Measurements from ENCODE around the gene ELN. TPM values are rescaled to one million over a fixed set of nuclear protein-coding genes. Genes with fewer than 3 reads are reported as not detected.

ELN gene
- total RNA-seq, 1 donor from 2014 or later = not detected

DNA sequence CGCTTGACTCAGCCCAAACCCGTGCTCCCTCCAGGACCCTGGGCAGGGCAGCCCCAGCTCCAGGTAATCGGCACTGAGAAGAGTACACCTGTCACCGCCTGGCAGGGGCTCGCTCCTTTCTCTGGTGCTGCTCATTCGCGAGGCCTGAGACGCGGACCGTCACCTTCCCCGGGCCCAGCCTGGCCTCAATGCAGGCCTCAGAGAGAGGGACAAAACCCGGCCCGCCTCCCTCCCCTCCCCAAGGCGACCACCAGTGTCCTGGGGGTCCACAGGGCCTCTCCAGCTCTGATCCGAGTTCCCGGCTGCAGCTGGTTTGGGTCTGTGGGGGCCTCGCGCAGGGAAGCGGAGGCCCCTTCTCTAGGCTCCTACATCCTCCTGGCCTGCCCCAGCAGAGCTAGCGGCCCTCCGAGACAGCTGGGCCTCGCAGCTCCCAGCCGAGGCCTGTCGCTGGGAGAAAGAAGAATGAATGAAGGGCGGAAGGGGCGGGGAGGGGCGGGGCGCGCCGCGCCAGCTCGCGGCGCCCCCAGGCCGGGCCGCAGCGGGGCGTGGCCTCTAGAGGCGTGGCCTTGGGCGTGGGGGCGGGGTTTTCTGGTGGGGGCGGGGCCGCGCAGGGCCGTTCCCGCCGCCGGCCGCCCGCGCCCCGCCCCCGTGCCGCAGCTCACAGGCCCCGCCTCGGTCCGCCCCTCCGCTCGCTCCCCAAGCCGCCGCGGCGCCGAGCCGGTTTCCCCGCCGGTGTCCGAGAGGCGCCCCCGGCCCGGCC, 55.3 kb downstream of the ELN start, which contains the start of gene LIMK1:
LIMK1 (plus strand) TSS at position 688 of the 760 bp plus-strand sequence. CDS start 187 bp downstream, outside the sequence.
- Mint-ChIP-seq H3K36me3 (ENCODE audit: low read depth) (peaks cover 5% of the 10 kb centered on the region), H3K4me1 (peaks cover 17% of the 10 kb centered on the region), H3K4me3 (peak within 1 kb of the TSS; percentile 87), H3K27me3 (no peaks in the 10 kb centered on the region), H3K27ac (peak within 1 kb of the TSS; percentile 89), H3K9me3 (no peaks in the 10 kb centered on the region)
- intact Hi-C loops (cut with micrococcal nuclease) = loop anchor here (1.0 to 5.0 kb wide), 5 partner anchors 11 to 369 kb away; partner anchors contain the start of genes EIF4H, GTF2IRD1 and RFC2
- DNase-seq = peak; percentile 96

DNA sequence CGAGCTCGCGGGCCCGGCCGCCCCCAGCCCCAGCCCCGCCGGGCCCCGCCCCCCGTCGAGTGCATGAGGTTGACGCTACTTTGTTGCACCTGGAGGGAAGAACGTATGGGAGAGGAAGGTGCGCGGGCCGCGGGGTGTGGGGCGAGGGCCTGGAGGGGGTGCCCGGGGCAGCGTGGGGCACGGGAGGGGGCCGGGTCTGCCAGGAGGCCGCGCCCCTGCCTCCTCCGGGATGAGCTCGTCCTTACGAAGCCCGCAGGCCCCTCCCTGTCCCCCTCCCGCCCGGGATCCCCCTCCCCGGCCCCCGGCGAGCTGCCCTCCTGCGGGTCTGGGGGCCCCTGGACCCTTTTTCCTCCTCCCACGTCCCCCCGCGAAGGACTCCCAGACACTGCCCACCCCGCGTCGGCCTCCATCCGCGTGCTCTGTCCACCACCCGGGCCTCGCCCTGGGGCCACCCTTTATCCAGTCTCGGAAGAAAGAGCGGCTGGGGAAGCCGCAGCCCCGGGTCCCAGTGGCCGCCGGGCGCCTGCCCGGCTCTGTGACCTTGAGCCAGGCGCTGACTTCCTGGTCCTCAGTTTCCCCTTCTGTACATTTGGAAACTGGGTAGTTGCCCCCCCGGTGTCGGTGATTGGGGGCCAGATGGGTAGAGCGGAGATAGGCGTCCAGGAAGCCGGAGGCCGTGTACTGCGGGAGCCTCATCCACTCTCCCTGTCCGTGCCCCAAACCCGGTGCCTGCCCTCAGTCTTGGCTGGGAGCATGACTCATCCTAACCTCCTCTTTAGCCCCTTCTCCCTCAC, 56.2 kb downstream of the ELN start:
- peak; percentile 71 for DNase-seq
- H3K27me3 Mint-ChIP-seq = no peaks in the 10 kb centered on the region

DNA sequence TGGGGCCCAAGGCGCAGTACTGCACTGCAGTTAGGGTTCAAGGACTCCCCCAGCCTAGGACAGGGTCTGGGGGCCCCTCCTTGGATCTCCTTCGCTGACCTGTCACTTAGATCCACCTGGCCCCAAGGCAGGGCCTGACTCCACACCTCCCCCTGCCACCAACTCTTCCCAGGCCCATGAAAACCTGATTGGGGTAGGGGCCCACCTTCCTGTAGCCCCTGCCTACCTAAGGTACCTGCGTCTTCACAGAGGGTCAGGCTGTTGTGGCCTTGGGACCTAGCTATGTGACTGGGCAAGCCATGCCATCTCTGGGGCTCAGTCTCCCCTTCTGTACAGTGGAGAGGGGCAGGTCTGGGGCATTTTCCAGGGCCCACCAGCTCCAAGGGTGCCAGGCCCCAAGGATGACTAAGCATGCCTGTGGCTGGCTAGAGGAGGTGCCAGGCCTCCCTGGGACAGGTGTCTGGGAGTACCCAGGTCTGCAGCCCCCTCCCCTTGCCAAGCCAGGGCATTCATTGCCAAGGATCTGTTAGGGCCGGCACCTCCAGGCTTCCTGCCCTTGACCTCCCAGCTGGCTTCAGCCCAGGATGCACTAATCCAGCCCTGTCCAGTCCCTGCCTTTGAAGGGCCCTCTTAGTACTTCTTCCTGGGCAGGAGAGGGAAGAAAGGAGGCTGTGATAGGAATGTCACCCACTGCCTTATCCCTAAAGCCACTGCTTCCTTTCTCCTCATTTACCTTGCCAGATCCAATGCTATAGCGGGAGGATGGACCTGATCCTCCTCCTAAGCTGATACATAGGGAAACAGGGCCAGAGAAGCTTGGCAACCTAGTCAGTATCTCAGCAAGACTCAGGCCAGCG, 57.0 kb downstream of the ELN start:
- peaks cover 8% of the 10 kb centered on the region for H3K36me3 Mint-ChIP-seq (ENCODE audit: low read depth)
- H3K4me1 Mint-ChIP-seq = peaks cover 17% of the 10 kb centered on the region
- peak overlapping the region; percentile 89 for H3K27ac Mint-ChIP-seq
- DNase-seq = no peak
- H3K4me3 Mint-ChIP-seq = peak overlapping the region; percentile 87
- intact Hi-C loops (cut with micrococcal nuclease) = loop anchor here (5.0 kb wide), 1 partner anchor 367 kb away; the partner anchor contains the start of gene GTF2IRD1
- H3K9me3 Mint-ChIP-seq = no peaks in the 10 kb centered on the region
- H3K27me3 Mint-ChIP-seq = no peaks in the 10 kb centered on the region

More for the DNA sequence above, 56.2 kb downstream of the ELN start:
- no peaks in the 10 kb centered on the region for H3K9me3 Mint-ChIP-seq
- peak overlapping the region; percentile 87 for H3K4me3 Mint-ChIP-seq
- H3K4me1 Mint-ChIP-seq = peaks cover 17% of the 10 kb centered on the region
- peaks cover 8% of the 10 kb centered on the region for H3K36me3 Mint-ChIP-seq (ENCODE audit: low read depth)
- intact Hi-C loops (cut with micrococcal nuclease) = loop anchor here (1.0 to 5.0 kb wide), 5 partner anchors 10 to 368 kb away; partner anchors contain the start of genes EIF4H, GTF2IRD1 and RFC2
- H3K27ac Mint-ChIP-seq = peak overlapping the region; percentile 89

GRCh38 chr7:74087791-74088453, 59.9 kb downstream of the ELN start:
- Mint-ChIP-seq H3K27ac (no peak overlapping the region), H3K4me3 (no peak overlapping the region), H3K9me3 (no peaks in the 10 kb centered on the region), H3K4me1 (peaks cover 20% of the 10 kb centered on the region), H3K36me3 (ENCODE audit: low read depth) (peaks cover 8% of the 10 kb centered on the region), H3K27me3 (no peaks in the 10 kb centered on the region)
- no peak for DNase-seq
- intact Hi-C loops (cut with micrococcal nuclease) = no loop called here

DNA sequence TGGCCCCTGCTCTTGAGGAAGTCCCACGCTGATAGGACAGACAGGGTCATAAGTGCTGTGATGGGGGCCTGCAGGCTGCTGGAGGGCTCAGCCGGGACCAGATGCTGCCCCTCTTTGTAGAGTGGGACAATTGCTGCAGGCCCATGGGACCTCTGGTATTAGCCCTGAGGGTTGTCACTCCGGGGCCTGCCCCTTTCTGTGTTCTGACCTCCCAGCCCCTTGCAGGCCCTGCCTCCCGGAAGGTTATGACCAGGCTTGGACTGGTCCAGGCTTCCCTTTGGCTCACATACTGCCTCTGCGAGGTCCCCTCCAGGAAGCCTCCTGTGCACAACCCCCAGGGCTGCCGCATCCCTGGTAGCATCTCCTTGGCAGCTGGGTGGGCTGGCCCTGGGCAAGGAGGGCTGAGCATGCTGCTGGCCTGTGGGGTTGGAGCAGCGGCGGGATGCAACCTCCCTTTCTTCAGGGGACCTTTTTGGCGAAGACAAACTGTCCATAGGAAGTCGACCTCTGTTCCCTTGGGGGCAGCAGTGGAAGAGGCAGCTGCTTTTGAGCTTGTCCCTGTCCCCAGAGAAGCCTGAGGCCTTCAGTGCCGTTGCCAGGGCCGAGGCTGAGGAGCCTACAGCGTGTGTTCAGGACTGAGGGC, 64.5 kb downstream of the ELN start:
- Mint-ChIP-seq H3K36me3 (ENCODE audit: low read depth) (peaks cover 5% of the 10 kb centered on the region), H3K4me1 (peaks cover 21% of the 10 kb centered on the region), H3K27me3 (no peaks in the 10 kb centered on the region), H3K27ac (no peak overlapping the region), H3K4me3 (no peak overlapping the region), H3K9me3 (no peaks in the 10 kb centered on the region)
- no peak for DNase-seq
- intact Hi-C loops (cut with micrococcal nuclease) = no loop called here

GRCh38 chr7:74092964-74093471, 65.0 kb downstream of the ELN start:
- Mint-ChIP-seq H3K9me3 (no peaks in the 10 kb centered on the region), H3K4me1 (peaks cover 25% of the 10 kb centered on the region), H3K4me3 (no peak overlapping the region), H3K36me3 (ENCODE audit: low read depth) (peaks cover 11% of the 10 kb centered on the region), H3K27me3 (no peaks in the 10 kb centered on the region), H3K27ac (no peak overlapping the region)
- DNase-seq = no peak
- intact Hi-C loops (cut with micrococcal nuclease) = no loop called here

GRCh38 chr7:74093671-74094223, 65.8 kb downstream of the ELN start:
- DNase-seq = no peak
- Mint-ChIP-seq H3K27ac (peak overlapping the region; percentile 97), H3K4me3 (peak overlapping the region; percentile 87), H3K4me1 (peaks cover 25% of the 10 kb centered on the region), H3K9me3 (no peaks in the 10 kb centered on the region), H3K36me3 (ENCODE audit: low read depth) (peaks cover 15% of the 10 kb centered on the region), H3K27me3 (no peaks in the 10 kb centered on the region)
- intact Hi-C loops (cut with micrococcal nuclease) = loop anchor here (1.0 kb wide), 2 partner anchors 10 to 81 kb away; partner anchors contain the start of genes EIF4H and LIMK1

- intact Hi-C loops (cut with micrococcal nuclease) = loop anchor here (1.0 kb wide), 2 partner anchors 11 to 80 kb away; partner anchors contain the start of genes EIF4H and LIMK1
- Mint-ChIP-seq H3K27me3 (no peaks in the 10 kb centered on the region), H3K36me3 (ENCODE audit: low read depth) (peaks cover 13% of the 10 kb centered on the region), H3K9me3 (no peaks in the 10 kb centered on the region), H3K4me1 (peaks cover 25% of the 10 kb centered on the region), H3K27ac (peak overlapping the region; percentile 97), H3K4me3 (peak overlapping the region; percentile 87)
- DNase-seq = peak; percentile 91
Measured at GRCh38 chr7:74094224-74095101, 66.5 kb downstream of the ELN start.

DNA sequence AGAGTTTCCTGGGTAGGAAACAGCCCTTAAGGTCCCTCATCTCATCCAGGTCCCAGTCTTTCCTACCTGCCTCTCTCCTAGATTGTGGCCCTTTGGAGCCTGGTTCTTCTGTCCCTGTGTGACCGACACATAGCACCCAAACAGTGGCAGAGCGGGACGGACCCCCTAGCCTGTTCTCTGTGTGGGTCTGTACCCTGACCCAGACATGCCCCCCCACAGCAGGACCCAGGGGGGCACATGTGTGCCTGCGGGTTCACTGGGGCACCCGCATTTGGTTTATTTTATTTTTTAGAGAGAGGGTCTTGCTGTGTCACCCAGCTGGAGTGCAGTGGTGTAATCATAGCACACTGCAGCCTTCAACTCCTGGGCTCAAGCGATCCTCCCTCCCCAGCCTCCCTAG, 67.2 kb downstream of the ELN start:
- no peak for DNase-seq
- Mint-ChIP-seq H3K9me3 (no peaks in the 10 kb centered on the region), H3K4me3 (peak overlapping the region; percentile 87), H3K4me1 (peaks cover 25% of the 10 kb centered on the region), H3K27ac (peak overlapping the region; percentile 97), H3K27me3 (no peaks in the 10 kb centered on the region), H3K36me3 (ENCODE audit: low read depth) (peaks cover 13% of the 10 kb centered on the region)
- intact Hi-C loops (cut with micrococcal nuclease) = no loop called here

DNA sequence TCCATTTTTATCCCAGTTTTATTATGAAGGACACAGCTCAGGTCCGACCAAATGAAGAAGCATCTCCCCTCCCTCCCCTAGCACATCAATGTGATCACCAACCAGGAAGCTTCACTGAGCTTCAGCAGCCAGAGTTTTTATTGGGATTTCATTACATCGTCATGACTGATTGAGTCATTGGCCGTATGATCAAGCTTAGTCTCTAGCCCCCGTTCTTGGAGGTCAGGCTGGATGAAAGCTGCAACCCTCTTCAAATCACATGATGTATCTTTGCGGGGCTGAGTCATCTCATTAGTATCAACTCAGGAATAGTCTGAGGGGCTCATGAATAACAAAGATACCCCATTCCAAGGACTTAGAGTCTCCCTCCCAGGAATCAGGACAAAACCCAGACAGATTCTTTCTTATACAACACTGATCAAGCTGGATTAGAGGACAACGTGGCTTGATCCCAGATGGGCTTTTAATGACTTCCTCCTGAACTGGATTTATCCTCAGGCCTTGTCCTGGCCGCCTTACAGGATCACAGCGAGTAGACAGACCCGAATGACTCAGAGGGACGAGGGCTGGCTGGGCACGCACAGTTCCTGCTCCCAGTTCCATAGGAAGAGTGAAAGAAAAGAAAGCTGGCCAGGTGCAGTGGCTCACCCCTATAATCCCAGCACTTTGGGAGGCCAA, 70.1 kb downstream of the ELN start:
- peaks cover 19% of the 10 kb centered on the region for H3K4me1 Mint-ChIP-seq
- H3K27ac Mint-ChIP-seq = no peak overlapping the region
- peaks cover 18% of the 10 kb centered on the region for H3K36me3 Mint-ChIP-seq (ENCODE audit: low read depth)
- H3K27me3 Mint-ChIP-seq = no peaks in the 10 kb centered on the region
- intact Hi-C loops (cut with micrococcal nuclease) = no loop called here
- H3K4me3 Mint-ChIP-seq = no peak overlapping the region
- no peaks in the 10 kb centered on the region for H3K9me3 Mint-ChIP-seq
- no peak for DNase-seq

- no peaks in the 10 kb centered on the region for H3K9me3 Mint-ChIP-seq
- H3K27me3 Mint-ChIP-seq = no peaks in the 10 kb centered on the region
- no peak for DNase-seq
- no peak overlapping the region for H3K4me3 Mint-ChIP-seq
- H3K4me1 Mint-ChIP-seq = peaks cover 13% of the 10 kb centered on the region
- intact Hi-C loops (cut with micrococcal nuclease) = no loop called here
- no peak overlapping the region for H3K27ac Mint-ChIP-seq
- peaks cover 21% of the 10 kb centered on the region for H3K36me3 Mint-ChIP-seq (ENCODE audit: low read depth)
Measured at GRCh38 chr7:74099031-74099430, 71.1 kb downstream of the ELN start.

Data from activated CD4-positive, alpha-beta T cell treated with anti-CD3 and anti-CD28 coated beads, Interleukin-2, amount 10 ng/mL, durations not matched to agents 24 days and 14 days (primary cell).